SH-SY5Y (cell line): ENCODE measurements around the gene APBA3.

Experiments used
- GATA2 ChIP-seq: IDR thresholded peaks from 2 replicates; pipeline ENCODE4 v1.6.1; 2011; ENCODE audit warnings: mild to moderate bottlenecking, low read depth, low read length
- GATA3 ChIP-seq: IDR thresholded peaks from 2 replicates; pipeline ENCODE4 v1.6.1; 2011; ENCODE audit warnings: low read depth, mild to moderate bottlenecking, low read length, moderate library complexity

The APBA3 gene

GRCh38 chr19:3780786-3781304 is 19.4 kb upstream of the APBA3 start:
- TF ChIP-seq GATA2, result no peak
- TF ChIP-seq GATA3, result no peak

GRCh38 chr19:3778899-3779723 is 17.6 kb upstream of the APBA3 start:
- no peak for TF ChIP-seq GATA3
- TF ChIP-seq GATA2, result no peak

- TF ChIP-seq GATA2 (no peak), GATA3 (no peak)
These were observed 16.8 kb upstream of the APBA3 start for GRCh38 chr19:3778104-3778867.

GRCh38 chr19:3776479-3777040 is 15.1 kb upstream of the APBA3 start:
- TF ChIP-seq GATA3, result no peak
- TF ChIP-seq GATA2, result no peak

GRCh38 chr19:3775831-3776230 is 14.3 kb upstream of the APBA3 start:
- TF ChIP-seq GATA2, result no peak
- TF ChIP-seq GATA3, result no peak

GRCh38 chr19:3775374-3775711 is 13.9 kb upstream of the APBA3 start:
- TF ChIP-seq GATA3 (no peak), GATA2 (no peak)

GRCh38 chr19:3774621-3775373 is 13.3 kb upstream of the APBA3 start:
- TF ChIP-seq GATA3, result no peak
- no peak for TF ChIP-seq GATA2

GRCh38 chr19:3773814-3774515 is 12.5 kb upstream of the APBA3 start:
- TF ChIP-seq GATA3 (no peak), GATA2 (no peak)

GRCh38 chr19:3771906-3772455 is 10.5 kb upstream of the APBA3 start, which contains the start of gene RAX2:
Gene RAX2 (minus strand): TSS chr19:3772228. CDS start chr19:3771742, 486 bp downstream.
- TF ChIP-seq GATA2 (no peak), GATA3 (no peak)

GRCh38 chr19:3771000-3771905 is 9.8 kb upstream of the APBA3 start:
- TF ChIP-seq GATA3, result no peak
- TF ChIP-seq GATA2, result no peak

GRCh38 chr19:3770136-3770999 is 8.9 kb upstream of the APBA3 start:
- no peak for TF ChIP-seq GATA3
- TF ChIP-seq GATA2, result no peak

GRCh38 chr19:3769494-3769893 is 8.0 kb upstream of the APBA3 start:
- no peak for TF ChIP-seq GATA3
- TF ChIP-seq GATA2, result no peak
